Astrocyte of the cerebellum (primary cell): ENCODE data around the gene ABHD12B.

Experiments
- DNase-seq: peaks from one replicate; pipeline ENCODE4 v3.0.0-alpha.2; 2011; ENCODE audit warnings: low read depth
- H3K4me3 ChIP-seq: 2 replicates; pipeline ENCODE4 v1.5.1; 2011; ENCODE audit warnings: mild to moderate bottlenecking, low read depth, low read length, moderate library complexity
- in situ Hi-C: cut with HindIII; loops from 2 replicates; pipeline ENCODE4 v1.10.0; 2017; ENCODE audit warnings: low sequenced_read_pairs
- TF ChIP-seq, protein P1 (sequence below): IDR thresholded peaks from 2 replicates; pipeline ENCODE4 v1.5.1; 2012; ENCODE audit warnings: low read length, low read depth, moderate library complexity, mild to moderate bottlenecking; ENCODE audit errors: missing control alignments

The ABHD12B gene

DNA sequence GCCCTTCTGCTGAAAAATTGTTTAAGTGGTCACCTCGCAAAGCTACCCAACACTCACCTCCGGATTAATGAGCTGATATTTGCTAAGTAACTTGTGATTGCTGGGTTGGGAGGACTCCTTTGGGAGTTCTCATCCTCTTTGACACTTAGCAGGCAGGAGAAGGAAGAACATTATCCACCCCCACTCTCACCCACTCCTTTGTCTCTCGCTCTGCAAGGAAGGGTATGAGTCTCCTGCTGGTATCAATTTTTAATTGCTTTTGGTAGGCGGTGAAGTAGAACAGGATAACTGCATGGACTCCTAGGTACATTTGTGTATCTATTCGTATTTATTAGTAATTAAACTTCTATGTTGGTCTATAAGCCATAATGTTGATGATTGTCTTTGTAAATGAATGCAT is 6.9 kb upstream of the ABHD12B start:
- no peak for DNase-seq
- in situ Hi-C loops = no loop called here
- TF ChIP-seq, protein P1, sequence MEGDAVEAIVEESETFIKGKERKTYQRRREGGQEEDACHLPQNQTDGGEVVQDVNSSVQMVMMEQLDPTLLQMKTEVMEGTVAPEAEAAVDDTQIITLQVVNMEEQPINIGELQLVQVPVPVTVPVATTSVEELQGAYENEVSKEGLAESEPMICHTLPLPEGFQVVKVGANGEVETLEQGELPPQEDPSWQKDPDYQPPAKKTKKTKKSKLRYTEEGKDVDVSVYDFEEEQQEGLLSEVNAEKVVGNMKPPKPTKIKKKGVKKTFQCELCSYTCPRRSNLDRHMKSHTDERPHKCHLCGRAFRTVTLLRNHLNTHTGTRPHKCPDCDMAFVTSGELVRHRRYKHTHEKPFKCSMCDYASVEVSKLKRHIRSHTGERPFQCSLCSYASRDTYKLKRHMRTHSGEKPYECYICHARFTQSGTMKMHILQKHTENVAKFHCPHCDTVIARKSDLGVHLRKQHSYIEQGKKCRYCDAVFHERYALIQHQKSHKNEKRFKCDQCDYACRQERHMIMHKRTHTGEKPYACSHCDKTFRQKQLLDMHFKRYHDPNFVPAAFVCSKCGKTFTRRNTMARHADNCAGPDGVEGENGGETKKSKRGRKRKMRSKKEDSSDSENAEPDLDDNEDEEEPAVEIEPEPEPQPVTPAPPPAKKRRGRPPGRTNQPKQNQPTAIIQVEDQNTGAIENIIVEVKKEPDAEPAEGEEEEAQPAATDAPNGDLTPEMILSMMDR = no peak
- H3K4me3 ChIP-seq = no peak overlapping the region

DNA sequence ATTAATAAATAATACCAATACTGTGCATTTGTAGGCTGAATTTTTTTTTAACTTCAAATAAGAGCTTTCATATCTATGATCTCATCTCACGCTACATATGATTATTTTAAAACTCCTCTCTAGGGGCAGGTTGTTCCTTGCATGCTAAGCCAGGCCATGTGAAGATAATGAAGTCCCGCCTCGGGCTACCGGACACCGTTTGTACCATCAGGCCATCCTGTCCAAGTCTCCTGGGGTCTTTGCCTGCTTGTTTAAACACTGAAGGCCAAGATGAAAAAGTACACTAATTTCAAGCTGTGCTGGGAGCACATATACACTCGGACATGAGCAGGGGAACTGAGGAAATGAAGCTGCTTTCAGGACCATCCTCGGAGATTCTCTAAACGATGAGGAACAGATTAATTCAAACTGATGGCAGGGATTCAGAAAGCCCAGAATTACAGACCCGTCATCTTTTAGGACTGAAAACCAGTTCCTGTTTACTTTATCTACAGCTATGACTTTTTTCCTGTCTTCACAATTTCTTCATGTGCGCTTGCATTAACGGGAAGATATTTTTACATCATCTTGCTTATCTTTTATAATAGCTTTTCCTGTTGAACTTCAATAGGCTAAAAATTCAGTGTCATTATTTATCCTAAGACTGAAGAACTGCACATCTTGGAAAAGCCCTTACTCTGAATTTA is 6.3 kb upstream of the ABHD12B start:
- TF ChIP-seq, protein P1 = no peak
- DNase-seq = no peak
- H3K4me3 ChIP-seq = no peak overlapping the region
- in situ Hi-C loops = no loop called here

DNA sequence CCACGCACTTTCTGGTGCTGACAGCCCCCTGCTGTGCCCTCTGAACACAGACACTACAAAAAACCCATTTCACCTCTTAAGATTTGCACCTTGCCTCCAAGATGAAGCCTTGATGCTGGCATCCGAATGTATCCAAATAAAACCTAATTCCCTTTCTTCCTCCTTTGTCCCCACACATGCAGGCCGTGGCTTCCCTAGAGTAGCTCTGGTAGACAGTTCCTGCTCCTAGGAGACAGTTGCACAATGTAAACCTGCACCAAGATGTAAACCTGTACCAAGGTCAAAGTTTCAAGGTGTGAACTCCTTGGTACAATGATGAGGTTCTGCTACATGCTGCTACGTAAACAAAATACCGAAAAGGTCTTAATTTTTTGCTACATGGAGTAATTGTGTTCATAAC is 625 bp upstream of the ABHD12B start:
- in situ Hi-C loops = no loop called here
- H3K4me3 ChIP-seq = no peak overlapping the region
- DNase-seq = no peak
- TF ChIP-seq, protein P1 = no peak

DNA sequence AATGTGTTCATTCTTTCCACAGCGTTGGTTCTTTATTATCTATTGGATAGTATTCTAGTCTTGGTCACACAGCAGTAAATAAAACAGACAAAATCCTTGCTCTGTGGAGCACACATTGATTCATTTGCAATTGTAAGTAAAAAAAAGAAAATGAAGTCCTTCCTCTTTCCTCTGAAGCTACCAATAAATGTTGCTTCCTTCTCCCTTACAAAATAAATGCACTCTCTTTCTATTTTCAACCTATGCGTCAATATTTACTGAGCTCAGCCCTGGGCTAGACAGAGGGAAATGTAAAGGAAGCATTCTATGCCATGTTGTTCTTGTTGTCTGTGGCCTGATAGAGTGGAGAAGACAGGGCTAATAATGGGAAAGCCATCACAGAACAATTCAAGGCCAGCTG is 2.9 kb downstream of the ABHD12B start:
- TF ChIP-seq, protein P1 = no peak
- no peak for DNase-seq
- in situ Hi-C loops = no loop called here
- no peak overlapping the region for H3K4me3 ChIP-seq

DNA sequence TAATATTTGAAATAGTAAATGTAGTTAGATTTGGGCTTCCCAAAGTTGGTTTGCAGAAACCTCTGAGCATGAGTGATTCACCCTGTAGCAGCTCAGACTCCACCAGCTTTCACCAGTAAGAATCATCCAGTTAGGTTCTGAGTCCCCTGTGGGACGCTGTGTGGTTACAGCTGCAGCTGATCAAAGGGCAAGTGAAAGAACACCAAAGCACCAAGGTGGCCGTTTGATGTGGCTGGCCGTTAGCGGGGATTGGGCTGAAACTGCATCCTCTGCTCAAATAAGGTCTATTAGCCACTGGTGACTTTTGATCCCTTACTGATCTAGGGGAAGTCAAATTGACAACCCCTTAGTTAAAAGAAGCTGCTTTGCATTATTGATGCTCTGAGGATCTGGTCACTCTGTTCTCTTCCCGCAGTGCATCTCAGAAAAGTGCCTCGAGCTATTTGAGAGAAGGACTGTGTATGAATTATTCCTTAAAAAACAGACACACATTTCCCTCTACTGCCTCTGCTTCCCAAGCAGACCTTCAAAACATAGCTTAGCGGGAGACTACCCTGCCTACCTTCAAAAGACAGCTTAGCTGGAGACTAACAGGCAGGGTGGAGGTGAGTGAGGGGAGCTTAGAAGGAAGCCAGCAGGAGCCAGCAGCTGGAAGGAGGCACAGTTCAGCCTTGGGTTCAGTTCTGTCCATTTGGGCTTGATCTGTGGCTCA is 3.7 kb downstream of the ABHD12B start:
- TF ChIP-seq, protein P1 = no peak
- in situ Hi-C loops = no loop called here
- H3K4me3 ChIP-seq = no peak overlapping the region
- peak; percentile 19 for DNase-seq

DNA sequence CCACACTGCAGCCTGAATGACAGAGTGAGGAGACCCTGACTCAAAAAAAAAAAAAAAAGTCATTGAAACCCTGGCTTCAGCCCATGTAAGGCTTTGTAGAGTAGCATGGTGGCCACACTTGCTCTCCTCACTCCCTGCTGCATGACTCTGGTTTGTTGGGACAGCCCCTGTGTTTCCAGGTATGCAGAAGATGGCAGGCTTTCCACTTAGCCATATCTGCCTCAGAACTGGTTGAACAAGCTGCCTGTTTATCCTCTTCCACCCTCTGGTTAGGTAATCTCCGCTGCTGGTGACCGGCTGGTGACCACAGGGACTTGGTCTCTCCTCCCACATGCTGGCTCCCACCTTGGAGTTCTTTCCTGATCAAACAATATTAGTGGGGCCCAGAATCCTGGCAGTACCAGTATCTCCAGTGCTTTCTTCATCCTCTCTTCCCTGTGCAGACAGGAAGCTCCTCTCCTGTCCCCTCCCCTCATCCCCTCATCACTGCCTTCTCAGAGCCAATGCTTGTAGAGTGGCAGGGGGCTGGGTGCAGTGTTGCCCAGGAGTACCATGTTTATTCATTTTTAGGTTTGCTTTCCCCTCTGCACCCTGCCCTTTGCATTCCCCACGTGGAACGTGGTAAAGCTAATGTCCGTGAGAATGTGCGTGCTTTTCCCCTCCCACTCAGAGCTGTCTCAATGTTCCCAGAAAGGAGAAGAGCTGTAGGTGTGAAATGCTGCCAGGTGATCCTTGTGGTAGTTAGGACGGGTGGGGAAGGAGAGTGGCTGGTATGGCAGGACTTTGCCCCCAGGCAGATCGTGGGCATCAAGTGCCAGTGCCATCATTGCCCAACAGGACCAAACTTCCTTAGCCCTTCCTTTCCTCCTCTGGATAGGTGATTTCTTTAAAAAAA is 11.3 kb downstream of the ABHD12B start:
- in situ Hi-C loops = no loop called here
- TF ChIP-seq, protein P1 = no peak
- no peak for DNase-seq
- no peak overlapping the region for H3K4me3 ChIP-seq
